Fibroblast of skin of back (primary cell): ENCODE measurements around the gene TRPC4.
A peak's percentile ranks its signal among the peaks of the same experiment; 100 is the strongest.
"Not testable (repeated sequence)": the region's sequence is repeated elsewhere in the genome, so short reads cannot be mapped to it uniquely, and the experiment has no call there.

Experiments
- DNase-seq: peaks from one replicate; pipeline ENCODE4 v3.0.0-alpha.2; 2013

TRPC4 gene

DNA sequence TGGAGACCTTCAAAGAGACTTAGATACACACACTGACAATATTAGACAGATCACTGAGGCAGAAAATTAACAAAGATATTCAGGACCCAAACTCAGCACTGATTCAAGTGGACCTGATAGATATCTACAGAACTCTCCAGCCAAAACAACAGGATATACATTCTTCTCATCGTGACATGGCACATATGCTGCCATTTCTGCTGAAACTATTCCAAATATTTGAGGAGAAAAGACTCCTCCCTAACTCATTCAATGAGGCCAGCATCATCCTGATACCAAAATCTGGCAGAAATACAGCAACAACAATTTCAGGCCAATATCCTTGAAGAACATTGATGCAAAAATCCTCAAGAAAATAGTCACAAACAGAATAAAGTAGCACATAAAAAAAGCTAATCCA lies 53.3 kb downstream of the TRPC4 start:
- DNase-seq = peak; percentile 69

DNA sequence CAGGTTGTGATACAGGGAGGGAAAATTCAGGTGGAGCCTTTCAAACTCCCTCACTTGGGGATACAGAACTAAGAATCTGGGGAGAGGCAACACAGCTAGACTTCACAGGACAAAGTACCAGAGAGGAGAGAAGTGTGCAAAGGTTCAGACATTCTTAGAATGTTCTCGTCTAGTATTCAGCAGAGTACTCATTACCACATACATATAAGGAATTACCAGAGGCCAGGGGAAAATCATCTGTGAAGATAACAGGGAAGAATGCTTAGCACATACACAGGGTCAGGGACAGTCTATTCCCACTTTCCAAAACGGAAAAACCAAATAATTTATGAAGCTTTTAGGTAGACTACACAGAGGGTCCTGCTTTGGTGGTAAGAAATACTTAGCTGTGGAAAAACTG lies 58.1 kb downstream of the TRPC4 start:
- peak; percentile 62 for DNase-seq

DNA sequence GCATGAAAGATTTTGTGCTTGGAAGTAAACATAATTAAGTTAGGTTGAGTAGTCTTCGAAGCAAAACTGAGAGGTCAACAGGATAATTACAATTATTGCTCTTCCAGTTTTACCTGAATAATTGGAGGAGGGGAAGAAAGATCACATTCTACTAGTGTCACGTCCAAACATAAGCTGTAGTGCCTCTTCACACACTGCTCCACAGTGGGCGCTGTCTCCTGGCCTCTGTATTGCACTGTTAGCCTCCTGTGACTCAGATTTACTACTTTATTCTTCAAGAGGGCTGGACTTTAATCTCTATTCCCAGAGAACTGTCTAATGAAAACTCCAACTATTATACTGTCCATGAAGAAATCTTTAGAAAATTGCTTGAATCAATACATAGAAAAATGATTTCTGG lies 62.9 kb downstream of the TRPC4 start:
- no peak for DNase-seq

DNA sequence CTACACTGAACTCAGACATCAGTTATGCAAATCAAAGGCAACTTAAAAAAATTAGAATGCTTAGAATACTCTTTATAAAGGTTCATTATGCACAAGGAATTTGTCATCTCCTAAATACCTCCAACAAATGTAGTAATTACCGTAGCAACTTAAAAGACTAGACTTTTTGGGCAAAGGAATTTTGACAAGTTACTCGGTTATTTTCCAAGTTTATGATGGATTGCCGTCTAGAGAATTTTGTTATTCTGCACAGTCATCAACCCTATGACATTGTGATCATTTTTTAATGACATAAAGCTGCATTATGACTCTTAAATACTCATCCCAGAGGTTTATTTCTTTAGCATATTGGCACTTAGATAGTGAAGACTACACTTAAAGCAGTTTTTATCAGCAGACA lies 71.9 kb downstream of the TRPC4 start:
- DNase-seq = peak; percentile 69

DNA sequence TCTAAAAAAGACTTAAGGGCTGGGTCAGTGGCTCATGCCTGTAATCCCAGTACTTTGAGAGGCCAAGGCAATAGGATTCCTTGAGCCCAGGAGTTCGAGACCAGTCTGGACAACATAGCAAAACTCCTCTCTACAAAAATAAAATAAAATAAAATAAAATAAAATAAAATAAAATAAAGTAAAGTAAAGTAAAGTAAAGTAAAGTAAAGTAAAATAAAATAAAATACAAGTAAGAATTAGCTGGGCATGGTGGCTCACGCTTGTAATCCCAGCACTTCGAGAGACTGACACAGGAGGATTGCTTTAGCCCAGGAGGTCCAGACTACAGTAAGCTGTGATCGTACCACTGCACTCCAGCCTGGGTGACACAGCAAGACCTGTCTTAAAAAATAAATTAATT lies 72.8 kb downstream of the TRPC4 start:
- DNase-seq = not testable (repeated sequence)

DNA sequence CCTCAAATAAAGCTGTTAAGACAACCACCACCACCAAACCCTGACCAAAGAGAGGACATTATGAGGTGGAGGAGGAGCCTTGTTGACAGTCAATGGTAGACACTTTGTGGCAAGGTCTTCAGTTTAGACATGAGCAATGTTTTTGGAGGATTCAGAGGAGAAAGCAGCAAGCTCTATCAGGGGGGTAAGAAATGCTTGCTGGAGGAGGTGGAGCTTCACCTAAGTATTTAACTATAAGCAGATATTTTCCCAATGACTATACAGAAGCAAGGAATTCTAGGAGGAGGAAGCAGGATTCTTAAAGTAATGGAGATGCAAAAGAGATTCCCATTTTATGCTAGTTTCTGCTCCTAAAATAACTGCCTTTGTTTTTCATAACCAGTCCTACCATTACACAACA lies 74.2 kb downstream of the TRPC4 start:
- peak; percentile 66 for DNase-seq

DNA sequence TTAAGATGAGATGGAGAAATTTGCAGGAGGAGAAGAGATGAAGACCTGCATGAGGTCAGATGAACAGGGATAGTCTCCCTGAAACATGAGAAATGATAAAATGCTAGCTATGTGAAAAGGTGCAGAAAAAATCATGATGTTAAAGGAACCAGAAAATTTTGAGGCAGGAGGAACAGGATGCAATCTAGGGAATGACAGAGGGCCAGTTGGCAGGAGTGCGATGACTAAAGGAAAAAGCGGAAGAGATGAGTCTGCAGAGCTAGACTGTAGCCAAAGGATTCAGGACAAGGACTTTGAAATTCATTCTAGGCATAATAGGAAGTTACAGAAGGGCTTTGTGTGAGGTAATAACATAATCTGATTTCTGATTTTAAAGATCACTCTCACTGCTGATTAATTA lies 77.9 kb downstream of the TRPC4 start:
- peak; percentile 33 for DNase-seq

DNA sequence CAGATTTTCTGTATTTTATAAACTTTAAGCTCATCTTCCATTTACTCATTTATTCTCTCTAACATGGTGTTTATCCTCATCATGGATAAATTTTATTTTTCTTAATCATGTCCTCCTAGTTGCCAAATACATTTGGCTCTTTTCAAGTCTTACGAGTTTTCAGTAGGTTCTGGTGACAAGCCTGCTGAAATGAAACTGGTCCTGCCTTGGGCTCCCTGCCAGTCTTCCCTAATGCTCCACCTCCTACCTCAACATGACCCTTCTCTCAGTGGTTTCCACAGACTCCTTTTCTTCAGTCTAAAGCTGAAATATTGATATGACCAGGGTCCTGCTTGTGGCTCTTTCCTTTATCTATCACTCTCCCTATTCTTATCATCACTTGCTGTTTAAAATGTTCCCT lies 81.2 kb downstream of the TRPC4 start:
- no peak for DNase-seq

DNA sequence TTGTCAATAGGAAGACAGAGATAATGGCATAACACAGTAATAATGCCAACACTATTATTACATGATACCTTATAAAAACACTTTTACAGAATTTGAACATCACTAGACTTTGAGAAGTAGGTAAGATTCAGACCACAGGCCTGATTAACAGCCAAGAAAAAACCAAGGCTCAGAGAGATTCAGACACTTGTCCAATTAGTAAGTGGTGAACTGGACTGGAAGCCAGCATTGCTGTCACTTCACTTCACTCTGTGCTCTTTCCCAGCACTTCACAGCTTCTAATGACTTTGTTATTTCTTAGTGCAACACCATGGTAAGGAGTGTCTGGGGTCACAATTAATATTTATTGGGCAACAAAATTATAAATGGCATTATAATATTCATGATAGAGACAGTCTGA lies 91.9 kb downstream of the TRPC4 start:
- no peak for DNase-seq

DNA sequence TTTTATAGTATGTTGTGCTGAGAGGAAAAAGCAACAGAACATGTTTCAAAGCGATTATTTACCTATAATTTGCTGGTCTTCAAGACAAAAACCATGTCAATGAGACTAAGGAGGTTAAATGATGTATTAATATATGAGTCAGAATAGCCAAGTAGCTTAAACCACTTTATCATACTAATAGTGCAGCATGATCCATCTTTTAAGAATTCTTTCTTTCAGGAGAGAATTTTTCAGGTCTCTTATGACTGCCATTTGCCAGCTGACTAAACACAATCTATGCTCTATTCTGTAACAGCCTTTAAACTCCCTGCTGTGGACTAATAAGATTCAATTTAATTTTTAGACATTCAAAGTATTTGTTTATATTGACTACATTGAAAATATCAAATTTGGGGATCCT lies 93.7 kb downstream of the TRPC4 start:
- peak; percentile 54 for DNase-seq

DNA sequence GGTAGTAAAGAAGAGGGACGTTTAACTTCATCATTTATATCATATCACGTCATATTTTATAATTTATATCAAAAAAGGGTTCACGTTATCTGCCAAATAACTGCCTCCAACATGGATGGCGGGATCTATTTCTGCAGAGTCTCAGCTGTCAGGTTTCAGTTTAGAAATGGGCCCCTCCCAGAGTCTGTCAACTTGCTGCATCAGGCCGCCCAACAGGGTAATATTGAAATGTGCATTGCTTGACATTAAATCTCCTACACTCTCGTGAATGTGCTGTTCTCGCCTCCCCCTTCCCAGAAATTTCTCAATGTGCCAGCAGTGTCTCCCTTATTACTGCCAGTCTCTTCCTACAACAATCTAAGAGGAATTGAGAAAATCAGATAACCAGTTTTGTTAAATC lies 96.9 kb downstream of the TRPC4 start:
- DNase-seq = no peak

DNA sequence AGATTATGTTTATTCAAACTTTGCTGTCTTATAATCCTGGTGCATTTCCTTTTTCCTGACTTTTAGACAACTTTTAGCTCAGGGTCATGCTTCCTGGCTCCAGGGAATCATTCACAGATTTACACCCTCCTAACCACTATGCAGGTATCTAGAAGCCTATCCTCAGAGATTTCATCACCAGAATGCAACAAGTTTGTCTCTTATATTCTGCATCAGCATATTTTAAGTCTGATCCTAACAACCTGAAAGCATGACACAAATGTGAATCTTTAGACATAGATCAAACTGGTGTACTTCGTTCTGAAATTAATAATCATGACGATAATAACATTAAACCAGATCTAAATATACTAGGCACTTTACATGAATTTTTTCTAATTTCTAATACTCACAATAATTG lies 100.0 kb downstream of the TRPC4 start:
- DNase-seq = no peak

DNA sequence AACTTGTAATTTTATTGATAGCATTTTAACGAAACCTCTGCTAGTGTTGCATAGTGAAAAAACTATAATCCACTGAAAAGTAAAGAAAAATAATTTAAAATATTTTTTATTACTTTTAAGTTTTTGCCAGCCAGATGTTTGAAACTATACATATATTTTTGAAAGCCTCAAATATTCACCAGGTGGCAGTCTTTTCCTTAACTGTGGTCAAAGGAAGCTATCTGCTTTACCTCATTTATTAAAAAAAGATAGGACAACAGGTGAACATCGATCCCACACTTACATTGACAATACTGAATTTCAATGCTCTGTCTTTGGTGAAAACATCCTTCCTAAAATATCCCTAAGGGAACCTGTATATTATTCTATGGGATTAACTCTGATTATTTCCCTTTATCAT lies 100.5 kb downstream of the TRPC4 start:
- DNase-seq = no peak

DNA sequence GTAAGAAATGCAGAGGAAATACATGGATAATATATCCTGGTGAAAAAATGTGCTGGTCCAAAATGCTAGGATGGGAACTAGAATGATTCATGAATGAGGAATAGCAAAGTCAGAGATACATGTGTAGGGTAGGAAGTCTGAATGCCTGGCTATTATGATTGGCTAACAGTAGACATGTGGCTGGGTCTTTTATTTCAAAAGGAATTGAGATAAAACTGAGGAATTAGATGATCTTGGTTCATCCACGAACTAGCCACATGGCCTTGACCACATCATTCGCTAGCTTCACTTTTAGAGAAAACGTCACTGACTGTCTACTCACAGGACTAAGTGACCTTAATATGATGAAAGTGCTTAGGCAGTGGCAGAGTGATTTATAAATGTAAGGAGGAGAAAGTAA lies 103.1 kb downstream of the TRPC4 start:
- peak; percentile 26 for DNase-seq

DNA sequence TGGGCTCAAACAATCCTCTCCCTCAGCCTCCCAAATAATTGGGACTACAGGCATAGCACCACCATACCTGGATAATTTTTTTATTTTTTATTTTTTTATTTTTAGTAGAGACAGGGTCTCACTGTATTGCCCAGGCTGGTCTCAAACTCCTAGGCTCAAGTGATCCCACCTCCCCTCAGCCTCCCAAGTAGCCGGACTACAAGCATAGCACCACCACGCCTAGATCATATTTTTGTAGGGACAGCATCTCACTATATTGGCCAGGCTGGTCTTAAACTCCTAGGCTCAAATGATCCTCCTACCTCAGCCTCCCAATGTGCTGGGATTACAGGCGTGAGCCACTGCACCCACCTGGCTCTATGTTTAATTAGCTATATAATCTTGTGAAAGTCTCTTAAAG lies 114.2 kb downstream of the TRPC4 start:
- no peak for DNase-seq

DNA sequence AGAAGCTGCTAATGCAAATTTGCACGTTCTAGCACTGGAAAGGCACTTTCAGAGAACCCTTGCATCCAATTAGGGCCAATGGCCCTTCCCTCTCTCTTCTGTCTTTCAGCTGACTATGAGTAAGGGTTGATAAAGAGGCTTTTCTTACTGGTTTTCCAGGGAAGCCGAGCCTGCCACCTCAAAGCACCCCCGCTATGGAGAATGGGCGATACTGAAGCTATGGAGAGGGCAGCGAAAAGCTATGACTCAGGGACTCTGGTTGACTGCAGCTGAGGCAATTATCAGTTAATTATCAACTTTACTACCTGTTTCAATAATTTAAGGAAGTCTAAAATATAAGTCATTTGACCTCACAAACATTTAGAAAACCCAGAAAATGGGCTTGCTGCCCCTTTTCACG lies 115.8 kb downstream of the TRPC4 start:
- no peak for DNase-seq

DNA sequence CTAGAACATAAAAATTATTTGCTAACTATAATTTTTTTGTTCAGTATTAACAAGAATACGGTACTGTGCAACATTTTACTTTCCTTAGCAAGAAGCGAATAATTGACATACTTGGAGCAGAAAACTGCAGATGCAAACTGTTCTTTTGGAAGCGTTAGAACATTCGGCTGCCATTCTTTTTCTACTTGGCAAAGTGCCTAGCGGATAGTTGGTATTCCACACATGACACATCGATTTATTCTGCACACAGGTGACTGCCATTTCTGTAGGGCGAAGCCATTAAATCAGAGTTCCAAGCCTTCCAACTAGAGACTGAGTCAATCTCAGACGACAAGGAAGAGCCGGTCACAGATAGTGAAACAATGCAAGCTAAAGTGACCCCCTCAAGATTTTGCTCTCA lies 117.4 kb downstream of the TRPC4 start:
- no peak for DNase-seq

DNA sequence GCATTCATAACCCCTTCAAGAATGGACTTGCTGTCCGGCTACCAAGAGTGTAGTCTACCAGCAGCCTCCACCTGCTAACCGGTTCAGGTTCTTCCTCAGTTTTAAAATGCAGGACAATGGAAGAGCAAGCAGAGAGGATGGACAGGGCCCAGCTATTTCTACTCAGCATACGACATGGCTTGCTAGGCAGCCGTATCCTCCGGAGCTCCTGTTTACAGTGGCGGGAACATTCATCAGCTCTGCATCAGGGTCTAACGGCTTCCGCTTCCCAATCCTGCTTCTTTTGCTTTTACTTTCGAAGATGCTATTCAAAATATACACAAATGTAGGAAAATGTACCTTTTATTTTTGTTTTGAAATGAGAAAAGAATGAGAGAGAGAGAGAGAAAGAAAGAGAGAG lies 118.5 kb downstream of the TRPC4 start:
- no peak for DNase-seq

DNA sequence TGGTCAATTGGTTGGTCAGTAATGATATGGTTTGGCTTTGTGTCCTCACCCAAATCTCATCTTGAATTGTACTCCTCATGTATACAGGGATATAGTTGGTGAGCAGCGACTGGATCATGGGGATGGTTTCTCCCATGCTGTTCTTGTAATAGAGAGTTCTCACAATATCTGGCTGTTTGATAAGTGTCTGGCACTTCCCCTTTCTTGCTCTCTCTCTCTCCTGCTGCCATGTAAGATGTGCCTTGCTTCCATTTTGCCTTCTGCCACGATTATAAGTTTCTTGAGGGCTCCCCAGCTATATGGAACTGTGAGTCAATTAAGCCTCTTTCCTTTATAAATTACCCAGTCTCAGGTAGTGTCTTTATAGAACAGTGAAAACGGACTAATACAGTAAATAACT lies 120.7 kb downstream of the TRPC4 start:
- no peak for DNase-seq

DNA sequence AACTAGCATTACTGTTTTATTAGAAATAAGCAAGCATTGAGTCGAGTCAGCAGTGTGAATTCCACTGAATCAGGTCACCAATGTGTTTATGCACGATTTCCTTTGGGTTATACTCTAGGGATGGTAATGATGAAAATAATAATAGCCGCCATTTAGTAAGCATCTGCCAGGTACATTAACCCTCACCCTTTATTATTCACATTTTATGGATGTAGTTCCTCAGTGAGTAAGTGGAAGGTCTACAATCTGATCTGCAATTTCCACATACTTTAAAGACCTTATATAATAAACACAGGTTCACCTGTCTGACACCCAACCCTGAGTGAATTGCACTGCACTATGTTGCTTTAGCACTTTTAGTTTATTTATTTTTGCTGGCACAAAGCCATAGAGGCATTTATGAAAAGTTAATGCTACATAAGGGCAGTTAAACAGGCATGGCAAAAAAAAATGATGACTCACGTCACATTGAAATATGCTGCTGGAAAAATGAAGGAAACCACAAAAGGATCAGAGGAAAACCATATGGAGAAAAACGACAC lies 122.4 kb downstream of the TRPC4 start:
- peak; percentile 92 for DNase-seq

DNA sequence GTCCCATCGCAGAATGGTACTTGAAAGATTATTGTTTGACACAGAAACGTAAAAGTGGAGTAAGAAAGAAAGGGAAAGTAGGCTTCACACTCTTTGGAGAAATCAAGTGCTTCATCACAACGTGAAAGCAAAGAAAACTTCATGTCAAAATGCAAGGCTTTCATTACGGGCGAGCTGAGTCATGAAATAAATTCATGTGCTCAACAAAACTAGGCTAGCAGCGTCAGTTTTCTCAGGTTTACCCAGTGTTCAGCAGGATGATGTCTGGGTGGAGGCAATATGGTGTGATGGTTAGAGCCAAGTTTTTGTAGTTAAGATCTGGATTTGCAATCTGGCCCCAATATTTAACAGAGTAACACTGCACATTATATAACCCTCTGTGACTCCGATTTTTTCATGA lies 128.0 kb downstream of the TRPC4 start:
- no peak for DNase-seq

DNA sequence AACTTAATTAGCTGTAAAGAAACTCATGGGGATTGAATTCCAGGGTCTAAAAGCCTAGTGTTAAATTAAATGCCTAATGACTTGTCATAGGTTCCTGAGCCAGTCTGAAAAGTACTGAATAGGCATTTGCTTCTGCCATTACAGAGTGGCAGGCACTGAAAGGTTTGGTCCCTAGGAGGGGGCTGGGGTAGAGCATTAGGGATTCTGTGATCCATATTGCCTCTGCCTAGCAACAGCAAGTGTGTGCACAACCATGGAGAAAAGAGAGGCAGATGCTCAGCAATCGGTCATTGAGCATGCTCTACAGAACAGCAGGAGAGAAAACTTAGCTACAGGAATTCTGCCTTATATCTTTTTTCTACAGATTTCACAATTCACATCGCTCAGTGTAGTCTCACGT lies 133.5 kb downstream of the TRPC4 start:
- DNase-seq = no peak

DNA sequence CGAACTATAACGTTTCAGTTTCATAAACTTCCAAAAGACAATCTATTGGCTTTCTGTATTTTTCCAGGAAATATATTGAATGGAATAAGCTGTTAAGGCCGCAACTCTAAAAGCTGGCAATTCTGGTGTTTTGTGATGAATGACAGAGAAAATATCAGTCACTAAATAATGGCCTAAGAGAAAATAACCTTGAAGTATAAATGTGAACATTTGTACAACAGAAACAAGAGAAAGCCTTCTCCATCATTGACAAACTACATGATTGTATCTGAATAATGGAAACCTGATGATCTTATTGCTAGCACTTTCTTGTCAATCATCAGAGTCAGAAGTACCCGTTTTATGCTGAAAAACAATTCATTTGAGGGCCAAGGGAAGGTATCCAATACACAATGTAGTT lies 134.3 kb downstream of the TRPC4 start:
- DNase-seq = no peak

DNA sequence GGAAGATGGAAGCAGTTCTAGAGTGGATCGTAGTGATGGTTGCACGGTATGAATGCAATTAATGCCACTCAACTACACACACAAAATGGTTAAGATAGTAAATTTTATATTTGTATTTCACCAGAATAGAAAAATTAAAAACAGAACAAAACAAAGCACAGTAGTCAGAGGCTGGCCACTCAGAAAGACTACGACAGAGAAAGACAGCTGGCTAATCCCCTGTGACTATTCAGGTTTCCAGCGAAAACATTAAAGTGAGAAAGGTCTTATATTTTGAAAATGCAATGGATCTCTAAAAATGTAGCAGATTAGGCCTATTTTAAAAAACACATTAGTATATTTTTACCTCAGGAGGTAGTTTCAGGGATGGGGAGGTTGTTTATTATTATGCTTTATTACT lies 139.7 kb downstream of the TRPC4 start:
- no peak for DNase-seq

DNA sequence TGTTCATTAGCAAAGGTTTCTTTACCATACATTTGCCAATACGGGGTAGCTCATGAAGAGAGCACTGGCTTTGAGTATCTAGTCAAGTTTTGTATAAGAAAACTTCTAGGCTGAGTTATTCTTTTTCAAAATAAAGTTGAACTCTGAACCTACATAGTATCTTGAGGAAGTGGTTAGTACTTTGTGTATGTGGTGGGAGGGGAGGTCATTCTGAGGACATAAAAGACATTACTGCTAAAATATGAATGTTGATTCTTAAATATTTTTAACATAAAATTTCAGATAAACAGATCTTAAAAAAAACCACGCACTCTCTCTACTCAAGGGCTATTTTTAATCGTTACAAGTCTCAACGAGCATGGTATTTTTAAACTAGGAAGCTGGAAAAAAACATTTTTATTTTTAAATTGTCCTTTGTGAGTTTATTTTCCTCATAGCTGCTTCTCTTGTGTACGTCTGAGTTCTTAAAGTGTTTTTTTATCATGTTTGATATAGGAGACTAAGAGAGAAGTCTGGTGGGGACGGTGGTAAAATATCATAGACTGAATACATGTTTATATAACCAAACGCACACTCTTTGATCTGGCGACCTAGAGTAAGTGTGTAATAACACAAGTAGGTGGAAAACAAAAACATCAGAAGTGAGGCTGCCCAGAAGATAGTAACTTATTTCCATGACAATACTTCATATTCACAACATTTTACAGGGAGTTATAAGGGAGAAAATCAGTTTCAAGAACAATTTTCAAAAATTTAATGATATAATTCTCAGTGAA lies 153.0 kb downstream of the TRPC4 start:
- DNase-seq = peak; percentile 65
